HEK293T (cell line): ENCODE measurements around the gene SEMA5A.

Source experiments
- ARNT ChIP-seq: fragments of 450-650 bp; IDR thresholded peaks from 2 replicates; pipeline ENCODE4 v1.6.1; 2017; ENCODE audit warnings: mild to moderate bottlenecking
- BHLHE40 ChIP-seq: fragments of 450-650 bp; IDR thresholded peaks from 2 replicates; pipeline ENCODE4 v1.6.1; 2016; ENCODE audit warnings: mild to moderate bottlenecking, moderate library complexity, borderline replicate concordance
- CTBP1 ChIP-seq: fragments of 450-650 bp; IDR thresholded peaks from 2 replicates; pipeline ENCODE4 v1.6.1; 2016; ENCODE audit warnings: borderline replicate concordance
- ELF4 ChIP-seq: fragments of 450-650 bp; IDR thresholded peaks from 2 replicates; pipeline ENCODE4 v1.6.1; 2017; ENCODE audit warnings: antibody characterized with exemption
- FOXA1 ChIP-seq: fragments of 450-650 bp; IDR thresholded peaks from 2 replicates; pipeline ENCODE4 v1.6.1; 2016; ENCODE audit warnings: mild to moderate bottlenecking
- FOXK2 ChIP-seq: fragments of 450-650 bp; IDR thresholded peaks from 2 replicates; pipeline ENCODE4 v1.6.1; 2016; ENCODE audit warnings: mild to moderate bottlenecking
- FOXM1 ChIP-seq: fragments of 450-650 bp; IDR thresholded peaks from 2 replicates; pipeline ENCODE4 v1.6.1; 2017; ENCODE audit warnings: mild to moderate bottlenecking, borderline replicate concordance
- L3MBTL2 ChIP-seq: fragments of 450-650 bp; conservative IDR thresholded peaks from 2 replicates; pipeline ENCODE4 v1.6.1; 2016; ENCODE audit warnings: mild to moderate bottlenecking
- LEF1 ChIP-seq: fragments of 450-650 bp; IDR thresholded peaks from 2 replicates; pipeline ENCODE4 v1.6.1; 2017; ENCODE audit warnings: mild to moderate bottlenecking, borderline replicate concordance
- NFRKB ChIP-seq: fragments of 450-650 bp; IDR thresholded peaks from 2 replicates; pipeline ENCODE4 v1.6.1; 2016; ENCODE audit warnings: mild to moderate bottlenecking, moderate library complexity
- SUZ12 ChIP-seq: fragments of 450-650 bp; IDR thresholded peaks from 2 replicates; pipeline ENCODE4 v1.6.1; 2016; ENCODE audit warnings: mild to moderate bottlenecking

- no peak for TF ChIP-seq CTBP1
- TF ChIP-seq ARNT = no peak
- no peak for TF ChIP-seq FOXA1
- TF ChIP-seq NFRKB = no peak
- no peak for TF ChIP-seq BHLHE40
- no peak for TF ChIP-seq ELF4
- TF ChIP-seq L3MBTL2 = no peak
- TF ChIP-seq SUZ12 = no peak
- TF ChIP-seq LEF1 = no peak
- TF ChIP-seq FOXK2 = no peak
- TF ChIP-seq FOXM1 = no peak
Observed at GRCh38 chr5:9499498-9499876, 46.4 kb downstream of the SEMA5A start.
